ENCODE results near the gene HLA-F.

HLA-F gene

GRCh38 chr6:29676981-29677601 lies 46.1 kb upstream of the HLA-F start:
- Histone ChIP-seq H4K20me1 (ENCODE audit: insufficient read depth, low read length) (no peaks in the 10 kb centered on the region), H3K4me1 (ENCODE audit: low read length) (peaks cover 10% of the 10 kb centered on the region), H3K79me2 (ENCODE audit: low read length) (no peaks in the 10 kb centered on the region), H2AFZ (ENCODE audit: low read length) (peak overlapping the region; percentile 1; the same call in 1 of the 2 replicates), H3K27ac (ENCODE audit: low read length) (no peak overlapping the region), H3F3A (ENCODE audit: insufficient read depth, low read length) (no peaks in the 10 kb centered on the region), H3K36me3 (replicated peaks; ENCODE audit: insufficient read depth, low read length) (no peaks in the 10 kb centered on the region), H3K9me2 (replicated peaks; ENCODE audit: insufficient read depth, low read length) (no peaks in the 10 kb centered on the region), H3K4me3 (ENCODE audit: low read length) (no peak overlapping the region), H3K4me2 (ENCODE audit: low read depth, low read length) (no peak overlapping the region), H3K9ac (ENCODE audit: low read length) (no peak overlapping the region), H3K9me3 (replicated peaks; ENCODE audit: insufficient read depth, low read length) (no peaks in the 10 kb centered on the region), H3K27me3 (replicated peaks; ENCODE audit: insufficient read depth, low read length) (no peaks in the 10 kb centered on the region)
- DNase-seq: no peak
- no peak for TF ChIP-seq CTCF (IDR thresholded peaks at IDR 0.05; ENCODE audit: low read length)
- no peak for TF ChIP-seq EZH2 (optimal IDR thresholded peaks at IDR 0.05; ENCODE audit: low read depth, low read length)
- TF ChIP-seq EZH2phosphoT487 (IDR thresholded peaks at IDR 0.05; ENCODE audit: low read length): no peak

- Histone ChIP-seq H3K79me2 (ENCODE audit: low read length) (no peaks in the 10 kb centered on the region), H2AFZ (ENCODE audit: low read length) (no peak overlapping the region), H3K9me2 (replicated peaks; ENCODE audit: insufficient read depth, low read length) (no peaks in the 10 kb centered on the region), H3K9me3 (replicated peaks; ENCODE audit: insufficient read depth, low read length) (no peaks in the 10 kb centered on the region), H3F3A (ENCODE audit: insufficient read depth, low read length) (no peaks in the 10 kb centered on the region), H3K4me2 (ENCODE audit: low read depth, low read length) (no peak overlapping the region), H3K4me1 (ENCODE audit: low read length) (peaks cover 10% of the 10 kb centered on the region), H3K27ac (ENCODE audit: low read length) (no peak overlapping the region), H3K4me3 (ENCODE audit: low read length) (no peak overlapping the region), H4K20me1 (ENCODE audit: insufficient read depth, low read length) (no peaks in the 10 kb centered on the region), H3K27me3 (replicated peaks; ENCODE audit: insufficient read depth, low read length) (no peaks in the 10 kb centered on the region), H3K36me3 (replicated peaks; ENCODE audit: insufficient read depth, low read length) (no peaks in the 10 kb centered on the region), H3K9ac (ENCODE audit: low read length) (no peak overlapping the region)
- TF ChIP-seq EZH2 (optimal IDR thresholded peaks at IDR 0.05; ENCODE audit: low read depth, low read length) (no peak), CTCF (IDR thresholded peaks at IDR 0.05; ENCODE audit: low read length) (no peak), EZH2phosphoT487 (IDR thresholded peaks at IDR 0.05; ENCODE audit: low read length) (no peak)
- no peak for DNase-seq
These were observed 45.1 kb upstream of the HLA-F start for GRCh38 chr6:29678114-29678513.

- Histone ChIP-seq H3K27ac (ENCODE audit: low read length) (no peak overlapping the region), H3K9me3 (replicated peaks; ENCODE audit: insufficient read depth, low read length) (no peaks in the 10 kb centered on the region)
These were observed 43.3 kb upstream of the HLA-F start for GRCh38 chr6:29679962-29680361.

More at GRCh38 chr6:29679962-29680361, 43.3 kb upstream of the HLA-F start:
- Histone ChIP-seq H3K9me2 (replicated peaks; ENCODE audit: insufficient read depth, low read length) (no peaks in the 10 kb centered on the region), H3K36me3 (replicated peaks; ENCODE audit: insufficient read depth, low read length) (no peaks in the 10 kb centered on the region), H3K4me2 (ENCODE audit: low read depth, low read length) (no peak overlapping the region), H4K20me1 (ENCODE audit: insufficient read depth, low read length) (no peaks in the 10 kb centered on the region), H2AFZ (ENCODE audit: low read length) (no peak overlapping the region), H3K4me1 (ENCODE audit: low read length) (peaks cover 16% of the 10 kb centered on the region), H3K79me2 (ENCODE audit: low read length) (no peaks in the 10 kb centered on the region), H3K4me3 (ENCODE audit: low read length) (no peak overlapping the region), H3K9ac (ENCODE audit: low read length) (no peak overlapping the region), H3K27me3 (replicated peaks; ENCODE audit: insufficient read depth, low read length) (no peaks in the 10 kb centered on the region), H3F3A (ENCODE audit: insufficient read depth, low read length) (no peaks in the 10 kb centered on the region)
- TF ChIP-seq CTCF (IDR thresholded peaks at IDR 0.05; ENCODE audit: low read length): no peak
- no peak for TF ChIP-seq EZH2 (optimal IDR thresholded peaks at IDR 0.05; ENCODE audit: low read depth, low read length)
- DNase-seq: no peak
